T-helper 1 cell treated with Interleukin-12 subunit alpha and Interleukin-12 subunit beta and Interleukin-4 antibody, amounts not matched to agents 30 μg/mL and 1 μg/mL, for 36 hours (primary cell): ENCODE data around the gene FALEC.
A peak's percentile ranks its signal among the peaks of the same experiment; 100 is the strongest.
"Not testable (repeated sequence)": the region's sequence is repeated elsewhere in the genome, so short reads cannot be mapped to it uniquely, and the experiment has no call there.

Source experiments
- H3K27ac Mint-ChIP-seq: one replicate; pipeline ENCODE4 v1.8.0; 2021; ENCODE audit warnings: mild to moderate bottlenecking, mixed read lengths
- H3K27me3 Mint-ChIP-seq: one replicate; pipeline ENCODE4 v1.8.0; 2021; ENCODE audit warnings: low read depth, mixed read lengths
- H3K36me3 Mint-ChIP-seq: one replicate; pipeline ENCODE4 v1.8.0; 2021; ENCODE audit warnings: low read depth, mixed read lengths
- H3K4me1 Mint-ChIP-seq: one replicate; pipeline ENCODE4 v1.8.0; 2021; ENCODE audit warnings: low read depth, mixed read lengths
- H3K4me3 Mint-ChIP-seq: one replicate; pipeline ENCODE4 v1.8.0; 2021; ENCODE audit warnings: mild to moderate bottlenecking, moderate library complexity, mixed read lengths
- H3K9me3 Mint-ChIP-seq: one replicate; pipeline ENCODE4 v1.8.0; 2021; ENCODE audit warnings: mixed read lengths

FALEC gene

GRCh38 chr1:150577557-150578271 is 62.2 kb downstream of the FALEC start:
- Mint-ChIP-seq H3K27ac (peak overlapping the region; percentile 96), H3K4me3 (peak overlapping the region; percentile 100), H3K36me3 (peaks cover 66% of the 10 kb centered on the region), H3K27me3 (no peaks in the 10 kb centered on the region), H3K9me3 (no peaks in the 10 kb centered on the region), H3K4me1 (peaks cover 35% of the 10 kb centered on the region)

- Mint-ChIP-seq H3K4me1 (peaks cover 31% of the 10 kb centered on the region), H3K27me3 (no peaks in the 10 kb centered on the region), H3K27ac (peak overlapping the region; percentile 96), H3K9me3 (no peaks in the 10 kb centered on the region), H3K4me3 (peak overlapping the region; percentile 100), H3K36me3 (peaks cover 59% of the 10 kb centered on the region)
Measured at GRCh38 chr1:150578272-150579109, 62.9 kb downstream of the FALEC start.

DNA sequence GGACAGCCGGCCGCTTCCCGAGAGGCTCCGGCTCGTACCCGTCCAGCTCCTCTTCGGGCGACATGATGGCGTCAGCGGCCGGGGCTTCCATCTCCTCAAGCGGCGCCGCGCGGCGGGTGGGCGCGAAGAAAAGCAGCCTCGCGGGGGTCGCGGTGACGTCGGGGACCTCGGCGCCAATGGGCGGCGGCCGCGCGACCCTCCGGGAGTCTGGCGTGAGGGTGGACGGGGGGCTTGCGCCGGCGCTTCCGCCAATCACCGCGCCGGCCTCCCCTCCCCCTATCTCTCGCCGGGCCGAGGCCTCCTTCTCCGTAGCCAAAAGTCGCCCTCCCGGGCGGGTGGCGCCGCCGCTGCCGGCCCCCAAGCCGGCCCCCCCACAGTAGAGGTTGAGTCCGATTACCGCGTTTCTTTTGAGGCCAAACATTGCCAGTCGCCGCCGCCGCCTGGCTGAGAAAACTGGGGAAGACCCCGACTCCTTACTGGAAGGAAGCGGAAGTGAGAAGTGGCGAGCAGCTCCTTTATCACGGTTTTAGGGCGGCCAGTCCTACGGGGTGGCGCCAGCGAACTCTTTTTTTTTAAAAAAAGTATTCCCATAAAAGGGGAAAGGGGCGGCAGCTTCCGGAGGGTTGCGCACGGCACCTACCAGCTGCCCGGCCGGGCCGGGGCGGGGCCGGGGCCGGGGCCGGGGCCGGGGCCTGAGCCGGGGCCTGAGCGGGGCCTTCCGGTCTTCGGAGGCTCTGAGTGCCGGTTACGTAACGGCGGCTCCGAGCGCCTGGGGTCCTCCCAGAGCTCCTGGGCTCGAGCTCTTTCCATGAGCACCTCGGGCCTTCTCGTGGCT is 63.8 kb downstream of the FALEC start, which contains the start of gene MCL1:
TSS of gene MCL1 (minus strand) at position 501 of the 835 bp plus-strand sequence. CDS start at position 421, 80 bp downstream.
- H3K36me3 Mint-ChIP-seq: peaks cover 52% of the 10 kb centered on the region
- peak within 1 kb of the TSS; percentile 100 for H3K4me3 Mint-ChIP-seq
- H3K4me1 Mint-ChIP-seq: peaks cover 31% of the 10 kb centered on the region
- no peaks in the 10 kb centered on the region for H3K9me3 Mint-ChIP-seq
- no peaks in the 10 kb centered on the region for H3K27me3 Mint-ChIP-seq
- H3K27ac Mint-ChIP-seq: peak within 1 kb of the TSS; percentile 98

GRCh38 chr1:150579945-150580642 is 64.5 kb downstream of the FALEC start:
- peaks cover 44% of the 10 kb centered on the region for H3K36me3 Mint-ChIP-seq
- H3K4me3 Mint-ChIP-seq: peak overlapping the region; percentile 100
- H3K27me3 Mint-ChIP-seq: no peaks in the 10 kb centered on the region
- no peaks in the 10 kb centered on the region for H3K9me3 Mint-ChIP-seq
- peak overlapping the region; percentile 86 for H3K27ac Mint-ChIP-seq
- peaks cover 24% of the 10 kb centered on the region for H3K4me1 Mint-ChIP-seq

GRCh38 chr1:150580966-150581365 is 65.4 kb downstream of the FALEC start:
- H3K4me3 Mint-ChIP-seq: peak overlapping the region; percentile 100
- not testable (repeated sequence) for H3K9me3 Mint-ChIP-seq, H3K27me3 Mint-ChIP-seq
- H3K27ac Mint-ChIP-seq: peak overlapping the region; percentile 86
- H3K4me1 Mint-ChIP-seq: peaks cover 21% of the 10 kb centered on the region
- H3K36me3 Mint-ChIP-seq: peaks cover 40% of the 10 kb centered on the region

DNA sequence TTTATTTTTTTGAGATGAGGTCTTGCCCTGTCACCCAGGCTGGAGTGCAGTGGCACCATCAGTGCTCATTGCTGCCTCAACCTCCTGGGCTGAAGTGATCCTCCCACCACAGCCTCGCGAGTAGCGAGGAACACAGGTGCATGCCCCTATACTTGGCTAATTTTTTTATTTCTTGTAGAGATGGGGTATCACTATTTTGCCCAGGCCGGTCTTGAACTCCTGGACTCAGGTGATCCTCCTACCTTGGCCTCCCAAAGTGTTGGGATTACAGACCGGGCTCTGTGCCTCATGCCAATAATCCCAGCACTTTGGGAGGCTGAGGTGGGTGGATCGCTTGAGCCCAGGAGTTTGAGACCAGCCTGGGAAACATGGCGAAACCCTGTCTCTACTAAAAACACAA is 65.9 kb downstream of the FALEC start:
- not testable (repeated sequence) for H3K27me3 Mint-ChIP-seq, H3K27ac Mint-ChIP-seq, H3K9me3 Mint-ChIP-seq, H3K4me3 Mint-ChIP-seq
- Mint-ChIP-seq H3K4me1 (peaks cover 19% of the 10 kb centered on the region), H3K36me3 (peaks cover 37% of the 10 kb centered on the region)

- not testable (repeated sequence) for H3K27me3 Mint-ChIP-seq, H3K9me3 Mint-ChIP-seq, H3K4me3 Mint-ChIP-seq, H3K27ac Mint-ChIP-seq
- peaks cover 19% of the 10 kb centered on the region for H3K4me1 Mint-ChIP-seq
- peaks cover 32% of the 10 kb centered on the region for H3K36me3 Mint-ChIP-seq
Measured at GRCh38 chr1:150581962-150582361, 66.4 kb downstream of the FALEC start.

DNA sequence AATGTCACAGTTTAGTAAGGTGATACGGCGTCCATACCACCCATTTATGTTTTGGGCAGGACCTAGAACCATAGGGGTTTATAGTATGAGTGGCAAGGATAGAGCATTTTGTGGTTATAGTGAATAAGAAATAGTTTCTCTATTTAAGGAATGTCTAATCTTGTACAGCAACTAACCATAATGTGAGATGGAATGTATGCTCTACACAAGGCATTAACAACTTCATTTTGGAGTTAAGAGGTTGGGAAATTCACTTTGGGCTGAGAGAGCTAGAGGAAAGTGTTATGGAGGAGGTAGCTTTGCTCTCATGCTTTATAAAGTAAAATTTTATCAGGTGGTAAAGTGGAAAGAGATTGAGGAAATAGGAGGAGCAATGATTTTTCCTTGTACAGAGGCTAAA is 66.8 kb downstream of the FALEC start:
- Mint-ChIP-seq H3K4me3 (no peak overlapping the region), H3K27ac (no peak overlapping the region), H3K27me3 (no peaks in the 10 kb centered on the region), H3K36me3 (peaks cover 28% of the 10 kb centered on the region), H3K9me3 (no peaks in the 10 kb centered on the region), H3K4me1 (peaks cover 19% of the 10 kb centered on the region)
